ENCODE data around the gene OR1F1. TPM values are rescaled to one million over a fixed set of nuclear protein-coding genes. Genes with fewer than 3 reads are reported as not detected.

OR1F1 gene
- total RNA-seq, 4 donors from 2014 or later = not detected

GRCh38 chr16:3249451-3249850 is 61.4 kb downstream of the OR1F1 start:
- H3K9me3 ChIP-seq = no peaks in the 10 kb centered on the region
- TF ChIP-seq POLR2A (IDR thresholded peaks at IDR 0.05) (no peak), EP300 (IDR thresholded peaks at IDR 0.05) (no peak), POLR2AphosphoS5 (IDR thresholded peaks at IDR 0.05) (no peak)
- TF ChIP-seq, protein P1, sequence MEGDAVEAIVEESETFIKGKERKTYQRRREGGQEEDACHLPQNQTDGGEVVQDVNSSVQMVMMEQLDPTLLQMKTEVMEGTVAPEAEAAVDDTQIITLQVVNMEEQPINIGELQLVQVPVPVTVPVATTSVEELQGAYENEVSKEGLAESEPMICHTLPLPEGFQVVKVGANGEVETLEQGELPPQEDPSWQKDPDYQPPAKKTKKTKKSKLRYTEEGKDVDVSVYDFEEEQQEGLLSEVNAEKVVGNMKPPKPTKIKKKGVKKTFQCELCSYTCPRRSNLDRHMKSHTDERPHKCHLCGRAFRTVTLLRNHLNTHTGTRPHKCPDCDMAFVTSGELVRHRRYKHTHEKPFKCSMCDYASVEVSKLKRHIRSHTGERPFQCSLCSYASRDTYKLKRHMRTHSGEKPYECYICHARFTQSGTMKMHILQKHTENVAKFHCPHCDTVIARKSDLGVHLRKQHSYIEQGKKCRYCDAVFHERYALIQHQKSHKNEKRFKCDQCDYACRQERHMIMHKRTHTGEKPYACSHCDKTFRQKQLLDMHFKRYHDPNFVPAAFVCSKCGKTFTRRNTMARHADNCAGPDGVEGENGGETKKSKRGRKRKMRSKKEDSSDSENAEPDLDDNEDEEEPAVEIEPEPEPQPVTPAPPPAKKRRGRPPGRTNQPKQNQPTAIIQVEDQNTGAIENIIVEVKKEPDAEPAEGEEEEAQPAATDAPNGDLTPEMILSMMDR (IDR thresholded peaks at IDR 0.05) = no peak
- no CpG with 5 or more reads among the region's 14 CpGs for WGBS, 2 donors (ENCODE audit: low coverage in 1 of 2)
- no peak for ATAC-seq
- peaks cover 29% of the 10 kb centered on the region for H3K27me3 ChIP-seq
- no peaks in the 10 kb centered on the region for H3K36me3 ChIP-seq
- no peak overlapping the region for H3K4me3 ChIP-seq
- H3K4me1 ChIP-seq = no peaks in the 10 kb centered on the region
- no peak overlapping the region for H3K27ac ChIP-seq

DNA sequence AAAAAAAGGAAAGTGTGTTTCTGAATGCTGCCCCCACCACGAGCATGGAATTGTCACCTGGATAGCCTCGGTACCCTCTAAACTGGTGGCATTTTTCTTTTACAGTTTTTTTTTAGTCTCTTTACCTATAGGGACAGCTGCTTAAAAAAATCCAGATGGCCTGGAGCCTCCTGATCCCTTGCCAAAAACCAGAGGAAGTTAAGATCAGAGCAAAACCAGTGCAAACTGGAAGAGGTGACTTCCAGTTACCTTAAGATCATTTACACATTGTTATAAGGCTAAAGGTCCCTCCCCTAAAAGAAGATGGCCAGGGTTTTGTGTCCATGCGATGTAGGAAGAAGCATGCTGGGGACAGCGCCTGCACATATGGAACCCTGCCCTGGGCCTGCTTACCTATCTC is 65.0 kb downstream of the OR1F1 start:
- TF ChIP-seq POLR2A (IDR thresholded peaks at IDR 0.05) (no peak), EP300 (IDR thresholded peaks at IDR 0.05) (no peak), POLR2AphosphoS5 (IDR thresholded peaks at IDR 0.05) (no peak)
- TF ChIP-seq, protein P1 (IDR thresholded peaks at IDR 0.05) = no peak
- Histone ChIP-seq H3K4me1 (no peaks in the 10 kb centered on the region), H3K27me3 (peaks cover 51% of the 10 kb centered on the region), H3K4me3 (no peak overlapping the region), H3K36me3 (no peaks in the 10 kb centered on the region), H3K9me3 (no peaks in the 10 kb centered on the region), H3K27ac (no peak overlapping the region)
- 54 to 57% methylated on average over 2 to 3 of the region's 4 CpGs for WGBS, 2 donors (ENCODE audit: low coverage in 1 of 2)
- no peak for ATAC-seq

GRCh38 chr16:3254309-3254708 is 66.3 kb downstream of the OR1F1 start:
- Histone ChIP-seq H3K27ac (no peak overlapping the region), H3K9me3 (no peaks in the 10 kb centered on the region), H3K27me3 (peaks cover 41% of the 10 kb centered on the region), H3K36me3 (no peaks in the 10 kb centered on the region), H3K4me3 (no peak overlapping the region), H3K4me1 (no peaks in the 10 kb centered on the region)
- 60% methylated on average over 1 of the region's 35 CpGs; no CpG with 5 or more reads in 1 of the 2 donors for WGBS, 2 donors (ENCODE audit: low coverage in 1 of 2)
- TF ChIP-seq EP300 (IDR thresholded peaks at IDR 0.05) (no peak), POLR2A (IDR thresholded peaks at IDR 0.05) (no peak), POLR2AphosphoS5 (IDR thresholded peaks at IDR 0.05) (no peak)
- TF ChIP-seq, protein P1 (IDR thresholded peaks at IDR 0.05) = no peak
- ATAC-seq = no peak

Other genes with a start within 250 kb of the OR1F1 start
- not detected for gene KREMEN2, start 223.9 kb upstream of the OR1F1 start, total RNA-seq
- gene PAQR4, start 218.9 kb upstream of the OR1F1 start, total RNA-seq = 1 to 10 TPM; 1.9 to 6.4 (median 4.1) TPM
- 1 to 10 TPM in 2 of 4 donors, not detected in 2; 1.6 to 1.7 TPM for gene PKMYT1, start 207.8 kb upstream of the OR1F1 start, total RNA-seq
- gene CLDN9, start 175.3 kb upstream of the OR1F1 start, total RNA-seq = under 1 TPM in 2 of 4 donors, not detected in 2; 0.32 to 0.39 TPM
- gene CLDN6, start 170.0 kb upstream of the OR1F1 start, total RNA-seq = not detected
- gene TNFRSF12A, start 167.8 kb upstream of the OR1F1 start, total RNA-seq = 100 to 1,000 TPM in 2 of 4 donors, 10 to 100 TPM in 2; 26.0 to 135 (median 72.2) TPM
- 10 to 100 TPM; 20.1 to 94.9 (median 40.5) TPM for gene HCFC1R1, start 164.3 kb upstream of the OR1F1 start, total RNA-seq
- gene THOC6, start 164.2 kb upstream of the OR1F1 start, total RNA-seq = 10 to 100 TPM; 17.6 to 28.2 (median 25.0) TPM
- gene BICDL2, start 151.3 kb upstream of the OR1F1 start, total RNA-seq = 1 to 10 TPM in 1 of 4 donors, under 1 TPM in 2, not detected in 1; 0.31 to 3.1 (median 0.31) TPM
- 1 to 10 TPM in 2 of 4 donors, not detected in 2; 1.6 to 2.6 TPM for gene MMP25, start 141.6 kb upstream of the OR1F1 start, total RNA-seq
- gene IL32, start 122.6 kb upstream of the OR1F1 start, total RNA-seq = 10 to 100 TPM in 3 of 4 donors, 1 to 10 TPM in 1; 2.6 to 39.0 (median 21.6) TPM
- 1 to 10 TPM in 1 of 4 donors, not detected in 3; 1.7 TPM for gene ZSCAN10, start 88.9 kb upstream of the OR1F1 start, total RNA-seq
- gene ZNF205, start 75.6 kb upstream of the OR1F1 start, total RNA-seq = 10 to 100 TPM; 11.6 to 25.8 (median 20.4) TPM
- 10 to 100 TPM in 2 of 4 donors, 1 to 10 TPM in 2; 3.6 to 22.3 (median 12.2) TPM for gene ZNF213, start 53.2 kb upstream of the OR1F1 start, total RNA-seq
- gene ZNF200, start 47.0 kb downstream of the OR1F1 start, total RNA-seq = 10 to 100 TPM in 2 of 4 donors, 1 to 10 TPM in 2; 5.2 to 11.8 (median 8.0) TPM
- gene MEFV, start 68.4 kb downstream of the OR1F1 start, total RNA-seq = 1 to 10 TPM; 1.2 to 3.4 (median 1.7) TPM
- 10 to 100 TPM; 45.5 to 53.6 (median 47.6) TPM for gene ZNF263, start 95.3 kb downstream of the OR1F1 start, total RNA-seq
- gene TIGD7, start 117.2 kb downstream of the OR1F1 start, total RNA-seq = 1 to 10 TPM; 4.4 to 8.3 (median 6.2) TPM
- gene ZNF75A, start 117.3 kb downstream of the OR1F1 start, total RNA-seq = 10 to 100 TPM; 19.0 to 28.8 (median 27.3) TPM
- under 1 TPM in 1 of 4 donors, not detected in 3; 0.31 TPM for gene OR2C1, start 167.7 kb downstream of the OR1F1 start, total RNA-seq
- 10 to 100 TPM; 11.4 to 25.5 (median 14.0) TPM for gene ZSCAN32, start 212.8 kb downstream of the OR1F1 start, total RNA-seq
- 10 to 100 TPM; 12.1 to 22.9 (median 22.3) TPM for gene ZNF174, start 213.0 kb downstream of the OR1F1 start, total RNA-seq